Fibroblast of mammary gland (primary cell): ENCODE measurements around the gene SLC46A1.
A peak's percentile ranks its signal among the peaks of the same experiment; 100 is the strongest.

ENCODE experiments used
- DNase-seq: peaks from one replicate; pipeline ENCODE4 v3.0.0-alpha.2; 2010; ENCODE audit warnings: low read depth
- H3K4me3 ChIP-seq: 2 replicates; pipeline ENCODE4 v1.5.1; 2011; ENCODE audit warnings: low read depth, mild to moderate bottlenecking, low read length, moderate library complexity; ENCODE audit not compliant: control insufficient read depth
- CTCF ChIP-seq: conservative IDR thresholded peaks from 2 replicates; pipeline ENCODE4 v1.5.1; 2011; ENCODE audit warnings: low read depth, low read length, inconsistent platforms; ENCODE audit not compliant: control insufficient read depth, insufficient read depth

SLC46A1 gene

GRCh38 chr17:28413804-28414203 is 7.8 kb upstream of the SLC46A1 start:
- no peak overlapping the region for H3K4me3 ChIP-seq
- TF ChIP-seq CTCF = no peak

DNA sequence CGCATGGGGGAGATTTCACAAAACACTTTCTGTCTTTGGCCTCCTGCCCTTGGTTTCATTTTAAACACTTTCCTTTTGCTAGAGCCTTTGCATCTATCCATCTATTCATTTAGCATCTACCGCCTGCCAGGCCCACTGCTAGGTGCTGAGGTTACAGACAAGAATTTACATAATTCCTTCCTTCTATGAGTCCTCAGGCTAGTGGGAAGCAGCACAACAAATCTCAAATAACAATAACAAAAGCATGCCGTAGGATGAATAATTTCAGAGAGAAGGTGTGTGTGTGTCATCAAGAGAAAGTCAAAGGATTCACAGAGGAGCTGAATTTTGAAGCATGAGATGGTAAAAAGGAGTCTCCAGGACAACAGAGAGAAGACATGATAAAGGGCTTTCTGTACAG is 6.1 kb upstream of the SLC46A1 start:
- DNase-seq = no peak
- TF ChIP-seq CTCF = no peak
- no peak overlapping the region for H3K4me3 ChIP-seq

More at GRCh38 chr17:28413804-28414203, 7.8 kb upstream of the SLC46A1 start:
- no peak for DNase-seq

DNA sequence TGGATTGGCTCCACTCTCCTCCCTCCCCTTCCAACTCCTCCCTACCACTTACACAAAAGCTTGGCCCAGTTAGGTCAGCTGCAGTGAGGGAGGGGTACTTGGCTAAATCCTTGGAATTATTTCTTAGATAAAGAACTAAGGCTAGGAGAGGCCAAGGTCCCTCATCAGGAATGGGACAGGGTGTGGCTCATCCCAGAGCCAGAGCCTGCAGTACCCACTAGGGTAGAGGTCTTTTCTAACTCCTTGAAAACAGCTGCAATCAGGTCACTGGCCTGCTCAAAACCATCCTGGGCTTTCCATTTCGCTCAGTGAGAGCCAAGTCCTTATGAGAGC is 1.9 kb upstream of the SLC46A1 start:
- H3K4me3 ChIP-seq = no peak overlapping the region
- DNase-seq = no peak
- TF ChIP-seq CTCF = no peak

GRCh38 chr17:28407130-28407973 is 1.3 kb upstream of the SLC46A1 start:
- TF ChIP-seq CTCF = no peak
- DNase-seq = no peak
- no peak overlapping the region for H3K4me3 ChIP-seq

DNA sequence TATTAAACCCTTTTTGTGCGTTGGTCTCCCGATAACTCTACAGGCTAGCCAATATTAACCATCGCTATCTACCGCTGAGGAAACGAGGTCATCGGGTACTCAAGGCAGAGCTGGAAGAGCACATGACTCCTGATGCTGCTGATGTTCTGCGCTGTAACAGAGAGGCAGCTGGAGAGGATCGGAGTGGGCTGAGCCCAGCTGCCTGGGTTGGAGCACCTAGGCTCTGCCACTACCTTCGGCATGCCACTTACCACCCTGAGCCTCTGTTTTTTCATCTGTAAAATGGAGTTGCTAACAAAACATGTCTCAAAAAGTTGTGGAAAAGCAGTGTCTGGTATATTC is 432 bp upstream of the SLC46A1 start:
- TF ChIP-seq CTCF = no peak
- H3K4me3 ChIP-seq = peak overlapping the region; percentile 63
- DNase-seq = peak; percentile 9

GRCh38 chr17:28404812-28405570 is 1.0 kb downstream of the SLC46A1 start:
- H3K4me3 ChIP-seq = peak overlapping the region; percentile 63
- DNase-seq = no peak
- TF ChIP-seq CTCF = no peak
